GM19463 (cell line): ENCODE results near the gene GRK1.

Experiments used
- ATAC-seq: cut with Tn5 transposase; IDR thresholded peaks from one replicate; pipeline ENCODE4 v1.9.1; 2021; ENCODE audit warnings: mild to moderate bottlenecking, moderate library complexity; ENCODE audit not compliant: unreplicated experiment

GRK1 gene

DNA sequence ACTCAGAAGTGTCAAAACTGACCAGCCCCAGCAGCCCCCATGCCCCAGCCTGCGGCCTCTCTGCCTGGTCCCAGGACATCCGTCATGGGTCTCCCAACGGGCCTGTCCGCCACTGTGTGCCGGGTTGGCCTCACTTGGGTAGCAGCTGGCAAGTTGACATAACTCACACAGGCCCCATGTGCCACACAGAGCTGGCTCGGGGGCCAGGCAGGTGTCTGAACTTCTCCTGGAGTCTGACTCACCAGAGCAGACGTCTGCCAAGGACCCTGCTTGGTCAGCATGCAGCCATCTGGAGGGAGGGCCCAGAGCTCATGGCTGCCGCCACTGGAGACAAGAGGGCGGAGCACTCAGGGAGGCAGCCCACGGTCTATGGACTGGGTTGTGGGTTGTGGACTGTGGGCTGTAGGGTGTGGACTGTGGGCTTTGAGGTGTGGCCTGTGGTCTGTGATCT is 60.0 kb downstream of the GRK1 start:
- no peak for ATAC-seq

DNA sequence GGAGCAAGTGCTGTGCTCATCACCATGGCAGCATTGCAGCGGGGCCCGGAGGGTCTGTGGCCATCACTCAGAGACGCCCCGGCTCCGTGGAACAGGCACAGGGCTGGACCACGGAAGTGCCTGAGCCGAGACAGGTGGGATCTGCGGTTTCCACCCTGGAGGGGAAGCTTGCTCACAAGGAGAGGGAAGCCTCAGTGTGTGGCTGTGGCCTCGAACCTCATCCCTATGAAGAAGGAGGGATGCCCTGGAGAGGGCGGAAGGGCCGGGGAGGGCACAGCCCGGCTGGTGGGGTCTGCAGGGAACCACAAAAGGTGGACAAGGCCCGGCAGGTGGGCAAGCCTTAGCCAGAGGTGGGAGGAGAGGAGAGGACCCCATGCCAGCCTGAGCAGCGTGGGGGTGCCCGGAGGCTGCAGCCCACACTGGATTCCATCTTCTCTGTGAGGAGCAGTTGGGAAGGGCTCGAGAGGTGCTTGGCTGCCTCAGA is 61.6 kb downstream of the GRK1 start:
- no peak for ATAC-seq

DNA sequence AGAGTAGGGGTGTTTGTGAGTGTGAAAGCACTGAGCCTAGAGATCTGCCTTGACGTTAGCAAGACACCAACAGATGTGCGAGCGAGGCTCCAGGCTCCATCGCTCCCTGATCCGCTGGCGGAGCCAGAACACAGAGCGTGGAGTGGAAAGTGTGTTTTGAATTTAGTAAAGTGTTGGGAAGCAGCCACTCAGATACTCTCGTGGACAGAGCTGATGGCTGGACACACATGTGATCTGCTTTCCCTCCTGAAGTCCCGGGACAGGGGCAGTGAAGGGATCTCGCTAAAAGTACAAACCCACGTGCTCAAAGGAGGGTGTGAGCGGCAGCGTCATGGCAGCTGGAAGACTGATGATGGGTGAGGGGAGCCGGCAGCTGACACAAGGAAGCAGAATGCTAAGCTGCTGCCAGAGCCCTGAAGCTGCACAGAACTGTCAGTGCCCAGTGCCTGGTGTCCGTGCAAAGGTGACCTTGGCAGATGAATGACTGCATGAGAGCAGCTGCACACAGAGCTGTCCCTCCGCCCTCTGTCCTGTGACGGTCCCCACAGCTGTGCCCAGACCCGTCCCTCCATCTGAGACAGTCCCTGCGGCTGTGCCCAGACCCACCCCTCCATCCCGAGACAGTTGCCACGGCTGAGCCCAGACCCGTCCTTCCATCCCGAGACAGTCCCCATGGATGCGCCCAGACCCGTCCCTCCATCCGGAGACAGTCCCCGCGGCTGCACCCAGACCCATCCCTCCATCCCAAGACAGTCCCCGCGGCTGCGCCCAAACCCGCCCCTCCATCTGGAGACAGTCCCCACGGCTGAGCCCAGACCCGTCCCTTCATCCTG is 62.4 kb downstream of the GRK1 start:
- no peak for ATAC-seq

DNA sequence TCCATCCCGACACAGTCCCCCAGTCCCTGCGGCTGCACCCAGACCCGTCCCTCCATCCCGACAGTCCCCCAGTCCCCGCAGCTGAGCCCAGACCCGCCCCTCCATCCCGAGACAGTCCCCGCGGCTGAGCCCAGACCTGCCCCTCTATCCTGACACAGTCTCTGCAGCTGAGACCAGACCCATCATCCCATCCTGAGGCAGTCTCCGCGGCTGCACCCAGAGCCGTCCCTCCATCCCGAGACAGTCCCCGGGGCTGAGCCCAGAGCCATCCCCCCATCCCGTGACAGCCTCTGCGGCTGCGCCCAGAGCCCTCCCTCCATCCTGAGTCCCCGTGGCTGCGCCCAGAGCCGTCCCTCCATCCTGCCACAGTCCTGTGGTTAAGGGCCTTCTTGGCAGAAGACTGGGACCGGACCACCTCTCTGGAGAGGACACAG is 63.3 kb downstream of the GRK1 start:
- no peak for ATAC-seq

DNA sequence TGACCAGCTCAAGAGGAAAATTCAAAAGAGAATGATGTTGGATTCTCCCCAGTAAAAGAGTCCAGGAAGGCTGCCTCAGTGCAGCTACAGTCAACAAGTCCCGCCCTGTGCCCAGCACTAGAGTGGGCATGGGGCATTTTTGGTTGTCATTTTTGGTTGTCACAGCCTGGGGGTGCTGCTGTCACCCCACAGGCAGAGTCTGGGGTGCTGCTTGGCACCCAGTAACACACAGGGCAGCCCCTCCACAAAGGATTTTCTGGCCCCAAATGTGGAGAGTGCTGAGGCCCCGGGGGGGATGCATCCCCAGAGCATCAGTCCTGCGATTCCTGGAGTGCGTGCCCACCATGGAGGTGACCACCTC is 63.8 kb downstream of the GRK1 start:
- ATAC-seq, result no peak

DNA sequence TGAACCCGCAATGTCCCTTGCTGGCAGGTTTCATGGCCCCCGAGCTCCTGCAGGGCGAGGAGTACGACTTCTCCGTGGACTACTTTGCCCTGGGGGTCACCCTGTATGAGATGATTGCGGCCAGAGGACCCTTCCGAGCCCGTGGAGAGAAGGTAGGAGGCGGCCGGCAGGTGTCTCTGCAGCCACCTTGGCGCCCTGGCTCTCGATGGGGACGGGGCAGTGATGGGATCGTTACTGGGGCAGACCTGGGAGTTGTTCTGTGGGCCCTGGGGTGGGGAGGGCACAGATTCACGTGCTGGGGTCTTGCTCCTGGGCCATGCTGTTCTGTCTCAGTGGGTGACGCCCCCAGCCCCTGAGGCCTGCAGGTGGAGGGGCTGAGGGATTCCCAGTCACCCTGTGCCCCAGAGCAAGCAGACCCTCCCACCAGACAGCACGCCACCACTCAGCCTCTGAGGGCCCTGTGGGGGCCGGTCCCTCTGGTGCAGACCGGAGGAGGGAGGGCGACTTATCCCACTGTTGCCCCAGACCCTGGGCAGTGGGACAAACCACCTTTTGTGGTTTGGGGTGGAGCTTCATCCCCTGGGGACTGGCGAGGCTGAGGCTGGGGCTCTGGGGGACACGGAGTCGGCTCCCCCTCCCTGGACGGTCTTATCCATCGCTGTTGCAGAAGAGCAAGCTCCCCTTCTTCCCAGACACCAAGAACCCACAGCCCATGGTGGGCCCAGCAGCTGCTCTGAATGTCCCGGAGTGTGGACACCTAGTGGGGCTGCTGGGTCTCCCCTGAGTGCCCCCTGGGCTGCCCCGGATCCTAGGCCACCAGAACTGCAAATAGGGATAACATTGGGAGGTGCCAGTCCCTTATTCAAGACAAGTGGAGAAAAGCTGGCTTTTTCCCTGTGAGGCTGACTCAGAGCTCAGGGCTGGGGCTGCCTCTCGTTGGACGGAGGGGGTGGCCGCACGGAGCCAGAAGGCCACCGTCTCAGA is 64.5 kb downstream of the GRK1 start:
- ATAC-seq, result no peak

DNA sequence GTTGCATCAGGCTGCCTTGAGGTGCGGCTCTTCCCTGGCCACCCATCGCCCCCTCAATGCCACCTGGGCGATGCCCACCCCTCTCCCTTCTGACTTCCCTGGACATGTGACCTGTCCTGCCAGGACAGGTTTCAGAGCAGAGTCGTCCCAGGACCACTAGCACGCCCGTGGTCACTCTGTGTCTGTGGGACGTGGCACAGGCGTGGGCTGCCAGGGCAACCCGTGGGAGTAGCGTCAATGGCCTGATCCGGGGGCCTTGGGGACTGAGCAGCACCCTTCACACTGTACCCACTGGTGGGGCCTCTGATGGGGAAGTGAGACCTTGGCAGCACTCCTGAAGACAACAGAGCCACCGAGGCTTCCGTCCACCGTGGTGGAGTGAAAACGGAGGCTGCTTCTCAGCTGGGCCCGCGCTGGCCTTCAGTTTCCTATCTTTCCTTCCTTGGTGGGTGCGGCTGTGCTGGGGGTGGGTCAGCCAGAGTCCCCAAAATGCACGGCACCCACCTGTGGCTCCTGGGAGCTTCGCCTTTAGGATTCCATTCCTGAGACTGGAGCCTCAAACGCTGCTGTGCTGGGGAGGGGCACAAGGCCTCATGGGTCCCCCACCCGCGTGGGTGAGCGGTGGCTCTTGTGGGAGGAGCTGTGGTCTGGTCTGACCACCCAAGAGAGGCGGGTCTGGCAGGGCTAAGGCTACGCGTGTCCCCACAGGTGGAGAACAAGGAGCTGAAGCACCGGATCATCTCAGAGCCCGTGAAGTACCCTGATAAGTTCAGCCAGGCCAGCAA is 65.3 kb downstream of the GRK1 start:
- no peak for ATAC-seq

DNA sequence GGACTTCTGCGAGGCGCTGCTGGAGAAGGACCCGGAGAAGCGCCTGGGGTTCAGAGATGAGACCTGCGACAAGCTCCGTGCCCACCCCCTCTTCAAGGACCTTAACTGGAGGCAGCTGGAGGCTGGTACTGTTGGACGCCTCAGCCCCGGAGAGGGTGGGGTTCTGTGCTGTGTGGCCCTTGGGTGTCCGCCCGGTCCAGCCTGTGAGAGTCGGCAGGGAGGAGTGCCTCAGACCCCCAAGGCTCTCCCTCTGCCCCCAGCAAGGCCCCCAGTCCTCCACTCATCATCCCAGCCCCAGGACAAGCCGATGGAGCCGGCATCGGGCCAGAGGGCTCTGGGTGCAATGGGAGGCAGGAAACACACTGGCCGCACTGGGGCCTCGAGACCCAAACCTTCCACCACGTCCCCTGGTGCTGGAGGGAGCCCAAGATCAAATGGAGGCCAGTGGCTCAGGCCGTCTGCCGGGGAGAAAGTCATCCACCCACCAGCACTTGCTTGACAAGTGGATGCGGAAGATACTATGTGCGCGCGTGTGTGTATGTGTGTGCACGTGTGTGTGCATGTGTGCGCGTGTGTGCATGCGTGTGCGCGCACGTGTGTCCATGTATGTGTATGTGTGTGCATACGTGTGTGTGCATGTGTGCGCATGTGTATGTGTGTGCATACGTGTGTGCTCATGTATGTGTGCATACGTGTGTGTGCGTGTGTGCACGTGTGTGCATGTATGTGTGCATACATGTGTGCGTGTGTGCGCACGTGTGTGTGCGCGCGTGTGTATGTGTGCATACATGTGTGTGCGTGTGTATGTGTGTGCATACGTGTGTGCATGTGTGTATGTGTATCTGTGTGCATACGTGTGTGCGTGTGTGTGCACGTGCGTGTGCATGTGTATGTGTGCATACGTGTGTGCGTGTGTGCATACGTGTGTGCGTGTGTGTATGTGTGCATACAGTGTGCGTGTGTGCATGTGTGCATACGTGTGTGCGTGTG is 66.2 kb downstream of the GRK1 start:
- no peak for ATAC-seq

DNA sequence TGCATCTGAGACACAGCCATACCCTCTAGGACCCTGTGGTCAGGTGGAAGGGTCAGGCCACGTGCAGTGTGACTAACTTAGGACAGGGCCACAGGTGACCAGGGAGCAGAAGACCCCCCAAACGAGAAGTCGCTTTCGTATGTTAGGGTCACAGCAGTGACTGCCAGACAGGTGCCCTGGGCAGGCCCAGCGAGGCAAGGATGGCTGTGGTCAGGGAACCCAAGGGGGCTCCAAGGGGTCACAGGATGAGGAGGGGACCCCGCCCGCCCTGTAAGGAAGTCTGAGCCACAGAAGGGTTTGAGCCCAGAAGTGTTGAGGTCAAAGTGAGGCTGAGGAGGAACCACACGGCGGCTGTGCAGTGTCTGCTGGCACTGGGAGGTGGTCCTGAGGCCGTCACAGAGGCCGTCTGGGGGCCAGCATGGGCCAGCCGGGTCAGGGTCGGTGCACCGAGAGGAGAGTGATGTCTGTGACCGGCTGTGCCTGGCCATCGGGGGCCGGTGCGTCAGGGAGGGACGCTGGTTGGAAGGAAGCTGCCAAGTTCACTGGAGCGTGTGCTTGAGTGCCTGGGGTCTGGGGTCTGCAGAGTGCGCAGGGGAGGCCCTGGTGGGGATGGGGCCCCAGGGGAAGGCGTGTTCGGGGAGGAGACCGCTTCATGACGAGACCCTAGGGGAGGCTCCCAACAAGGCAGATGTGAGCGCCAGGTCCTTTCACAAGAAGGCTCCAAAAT is 67.2 kb downstream of the GRK1 start:
- ATAC-seq, result no peak

DNA sequence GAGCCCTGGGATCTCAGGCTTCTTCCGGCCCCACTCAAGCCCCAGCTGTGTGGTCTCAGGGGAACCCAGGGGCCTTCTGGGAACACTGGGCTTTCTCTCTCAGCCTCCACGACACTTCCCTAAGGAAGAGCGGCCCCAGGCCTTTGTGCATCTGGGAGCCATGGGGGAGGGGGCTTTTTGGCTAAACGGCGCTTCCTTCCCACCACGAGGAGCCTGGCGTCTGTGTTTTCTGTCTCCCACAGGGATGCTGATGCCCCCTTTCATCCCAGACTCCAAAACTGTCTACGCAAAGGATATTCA is 67.8 kb downstream of the GRK1 start:
- ATAC-seq, result no peak

DNA sequence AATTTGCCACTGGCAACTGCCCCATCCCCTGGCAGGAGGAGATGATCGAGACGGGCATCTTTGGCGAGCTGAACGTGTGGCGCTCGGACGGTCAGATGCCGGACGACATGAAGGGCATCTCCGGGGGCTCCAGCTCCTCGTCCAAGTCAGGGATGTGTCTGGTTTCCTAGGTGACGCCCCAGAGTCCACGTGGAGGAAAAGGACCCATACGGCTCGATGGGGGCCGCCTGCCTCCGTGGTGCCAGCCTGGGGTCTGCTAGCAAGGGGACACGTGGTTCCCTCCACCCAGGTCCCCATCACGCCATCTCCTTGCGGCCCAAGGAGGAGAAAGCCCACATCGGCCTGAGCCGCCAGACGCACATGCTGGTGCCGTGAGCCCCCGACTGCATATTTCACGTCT is 68.2 kb downstream of the GRK1 start:
- ATAC-seq, result no peak

DNA sequence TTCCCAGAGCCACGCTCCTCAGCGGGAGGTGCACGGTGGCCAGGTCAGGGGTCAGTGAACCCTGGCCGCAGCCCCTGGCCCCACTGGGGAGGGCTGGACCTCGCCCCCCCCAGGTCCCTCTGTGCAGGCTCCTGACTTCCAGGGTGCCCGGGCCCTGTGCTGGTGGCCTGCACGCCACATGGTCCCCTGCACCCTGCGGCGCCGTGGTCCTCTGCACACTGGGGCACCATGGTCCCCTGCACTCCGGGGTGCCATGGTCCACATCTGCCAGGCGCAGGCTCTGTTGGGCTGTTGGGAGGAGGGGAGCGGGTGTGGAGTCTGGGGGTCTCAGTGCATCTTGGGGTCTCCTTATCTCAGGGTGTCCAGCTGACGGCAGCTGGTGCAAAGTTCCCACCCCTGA is 68.7 kb downstream of the GRK1 start:
- no peak for ATAC-seq

DNA sequence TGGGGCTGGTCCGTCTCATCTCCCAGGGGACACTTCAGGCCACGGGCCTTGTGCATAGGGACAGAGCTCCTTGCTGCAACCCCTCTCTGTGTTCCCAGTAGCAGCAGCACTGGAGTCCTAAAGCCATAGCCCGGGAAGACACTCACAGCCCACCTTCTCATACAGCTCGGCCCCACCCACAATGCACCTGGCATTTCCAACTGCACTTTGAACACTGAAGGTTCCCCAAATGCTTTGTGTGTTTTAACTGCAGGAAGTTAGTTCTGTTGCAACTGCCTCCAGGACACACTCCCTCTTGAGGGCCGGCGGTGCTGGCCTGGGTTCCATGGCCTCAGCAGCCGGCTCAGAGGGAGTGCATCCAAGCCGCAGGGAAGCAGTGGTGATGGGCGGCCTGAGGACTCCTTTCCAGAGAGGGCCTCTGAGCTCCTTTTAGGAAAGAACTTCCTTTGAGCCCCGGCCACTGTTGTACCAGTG is 69.3 kb downstream of the GRK1 start:
- ATAC-seq, result no peak

DNA sequence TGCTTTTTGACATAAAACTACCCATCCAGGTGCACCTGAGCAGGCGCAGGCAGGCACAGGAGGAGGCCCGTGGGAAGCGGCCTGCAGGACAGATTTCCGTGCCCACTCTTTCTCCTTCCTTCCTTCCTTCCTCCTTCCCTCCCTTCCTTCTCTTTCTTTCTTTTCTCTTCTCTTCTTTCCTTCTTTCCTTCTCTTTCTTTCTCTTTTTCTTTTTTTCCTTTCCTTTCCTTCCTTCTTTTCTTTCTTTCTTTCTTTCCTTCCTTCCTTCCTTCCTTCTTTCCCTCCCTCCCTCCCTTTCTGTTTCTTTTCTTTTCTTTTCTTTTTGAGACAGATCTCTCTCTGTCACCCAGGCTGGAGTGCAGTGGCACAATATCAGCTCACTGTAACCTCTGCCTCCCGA is 70.8 kb downstream of the GRK1 start:
- ATAC-seq, result no peak

DNA sequence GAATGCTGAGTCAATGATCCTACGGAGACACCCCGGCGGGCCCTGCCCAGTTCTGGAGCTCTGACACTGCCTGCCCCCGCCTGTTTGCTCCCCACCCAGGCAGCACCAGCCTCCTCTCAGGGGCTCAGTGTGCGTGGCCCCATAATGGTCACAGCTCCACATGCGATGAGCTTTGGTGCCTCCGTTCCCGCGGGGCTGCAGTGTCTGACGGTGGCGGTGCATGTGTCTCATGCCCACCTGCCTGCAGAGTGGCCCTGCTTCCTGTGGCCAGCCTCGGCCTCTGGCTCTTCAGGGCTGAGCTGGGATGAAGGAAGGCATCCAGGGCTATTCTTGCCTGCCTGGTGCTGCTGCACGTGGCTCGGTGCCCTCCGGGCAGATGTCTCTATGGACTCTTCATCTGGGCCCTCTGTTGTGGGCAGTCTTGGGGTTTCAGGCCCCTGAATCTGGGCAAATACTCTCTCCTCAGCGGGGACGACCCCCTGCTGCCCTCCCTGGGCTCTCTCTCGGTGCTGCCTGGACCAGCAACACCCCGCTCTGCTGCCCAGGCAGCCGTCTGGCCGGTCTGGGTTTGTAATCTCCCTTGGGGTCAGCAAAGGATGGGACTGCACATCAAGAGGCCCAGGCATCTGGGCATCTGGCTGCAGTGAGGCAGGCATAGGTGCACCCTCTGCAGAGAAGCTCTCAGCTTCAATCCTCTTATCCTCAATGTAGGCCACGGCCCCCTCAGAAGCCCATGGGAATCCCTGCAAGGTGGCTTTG is 72.7 kb downstream of the GRK1 start:
- no peak for ATAC-seq

DNA sequence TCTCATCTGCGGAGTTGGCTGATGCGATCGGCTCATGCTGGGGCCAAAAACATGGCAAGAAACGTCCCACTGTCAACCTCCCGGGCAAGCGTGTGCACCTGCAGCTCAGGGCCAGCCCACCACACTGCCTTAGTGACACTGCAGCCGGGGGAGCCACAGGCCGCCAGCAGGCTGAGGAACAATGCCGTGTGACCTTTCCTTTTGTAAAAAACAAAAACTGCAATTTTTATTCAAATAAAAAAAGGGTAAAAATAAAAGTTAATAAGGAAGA is 73.2 kb downstream of the GRK1 start:
- ATAC-seq, result no peak

DNA sequence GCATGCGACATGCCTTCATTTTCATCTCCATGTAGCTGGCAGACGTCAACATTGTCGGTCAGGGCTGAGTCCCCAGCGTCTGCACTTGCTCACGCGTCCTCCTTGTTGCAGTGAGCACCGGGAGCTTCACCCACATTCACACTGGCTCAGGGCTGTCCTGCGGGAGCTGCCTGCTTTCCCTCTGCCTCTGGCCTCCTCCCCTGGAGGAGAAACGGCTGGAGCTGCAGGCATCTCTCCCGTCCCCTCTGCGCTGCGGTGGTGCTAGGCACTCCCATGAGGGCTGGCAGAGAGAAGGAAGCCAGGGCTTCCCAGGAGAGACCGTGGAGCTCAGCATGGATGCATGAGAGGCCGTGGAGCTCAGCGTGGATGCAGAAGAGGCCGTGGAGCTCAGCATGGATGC is 73.6 kb downstream of the GRK1 start:
- ATAC-seq, result no peak

DNA sequence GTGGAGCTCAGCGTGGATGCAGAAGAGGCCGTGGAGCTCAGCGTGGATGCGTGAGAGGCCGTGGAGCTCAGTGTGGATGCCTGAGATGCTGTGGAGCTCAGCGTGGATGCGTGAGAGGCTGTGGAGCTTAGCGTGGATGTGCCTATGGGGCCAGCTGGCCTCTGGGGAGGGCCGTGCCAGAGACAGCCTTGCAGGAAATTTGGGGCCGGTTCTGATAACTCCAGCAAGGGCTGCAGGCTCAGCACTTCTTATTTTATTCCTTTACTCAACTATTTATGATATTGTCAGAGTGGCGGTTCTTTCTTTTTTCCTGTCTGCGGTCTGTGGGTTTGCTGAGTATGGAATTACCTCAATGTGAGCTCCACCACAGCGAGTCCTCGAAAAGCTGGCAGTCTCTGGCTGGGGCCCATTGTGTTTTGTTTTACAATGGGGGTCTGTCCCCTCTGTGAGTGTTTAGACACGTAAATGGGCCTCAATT is 74.2 kb downstream of the GRK1 start:
- ATAC-seq, result no peak
